ENCODE data around the gene ZNF292.
"Not testable (repeated sequence)": the region's sequence is repeated elsewhere in the genome, so short reads cannot be mapped to it uniquely, and the experiment has no call there.

The ZNF292 gene

DNA sequence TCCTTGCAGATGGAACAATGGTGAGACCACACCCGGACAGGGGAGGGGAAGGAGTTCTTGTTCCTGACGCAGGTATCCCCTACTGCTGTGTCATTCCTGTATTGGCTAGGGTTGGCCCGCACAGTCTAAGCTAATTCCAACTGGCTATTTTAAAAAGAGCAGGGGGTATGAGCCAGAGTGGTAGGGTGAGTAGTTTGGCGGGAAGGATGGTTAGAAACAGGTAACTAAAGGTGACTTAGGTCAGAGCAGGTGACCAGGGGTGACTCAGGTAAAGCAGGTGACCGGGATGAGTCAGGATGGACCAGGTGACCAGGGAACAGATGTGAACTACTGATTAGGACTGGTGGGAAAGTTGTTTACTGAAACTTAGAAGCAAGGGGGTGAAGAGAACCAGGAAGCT, 58.0 kb downstream of the ZNF292 start:
- no peak overlapping the region for H3K27ac Mint-ChIP-seq
- H3K36me3 Mint-ChIP-seq = peaks cover 24% of the 10 kb centered on the region
- peaks cover 21% of the 10 kb centered on the region for H3K4me1 Mint-ChIP-seq
- no peak for DNase-seq
- no peaks in the 10 kb centered on the region for H3K27me3 Mint-ChIP-seq
- H3K9me3 Mint-ChIP-seq = no peaks in the 10 kb centered on the region
- CTCF ChIA-PET = interaction anchor here (0.6 kb wide), 1 partner anchor 30 kb away, joined by 3 read pairs; no protein-coding TSS in a partner anchor
- H3K4me3 Mint-ChIP-seq = no peak overlapping the region

DNA sequence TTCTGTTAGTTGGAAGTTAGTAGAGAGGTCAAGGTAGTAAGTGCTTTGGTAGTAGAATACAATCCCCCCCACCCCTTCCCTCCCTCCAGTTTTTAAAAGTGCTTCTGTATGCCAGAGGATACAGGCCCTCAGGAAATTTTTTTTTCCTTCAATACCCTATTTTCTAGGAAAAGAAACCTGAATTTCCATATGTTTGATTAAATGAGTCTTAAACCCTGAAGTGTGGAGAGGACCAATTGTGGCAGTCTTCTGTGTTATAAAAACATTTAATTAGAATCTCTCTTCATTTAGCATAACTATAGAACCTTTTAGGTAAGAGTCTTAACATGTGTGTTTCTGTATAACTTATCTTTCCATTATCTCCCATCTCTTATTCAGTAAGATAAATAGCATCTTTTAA, 59.5 kb downstream of the ZNF292 start:
- Mint-ChIP-seq H3K4me3 (no peak overlapping the region), H3K36me3 (peaks cover 26% of the 10 kb centered on the region), H3K9me3 (no peaks in the 10 kb centered on the region), H3K27ac (no peak overlapping the region), H3K4me1 (peaks cover 16% of the 10 kb centered on the region), H3K27me3 (no peaks in the 10 kb centered on the region)
- CTCF ChIA-PET = no interaction called here
- no peak for DNase-seq

DNA sequence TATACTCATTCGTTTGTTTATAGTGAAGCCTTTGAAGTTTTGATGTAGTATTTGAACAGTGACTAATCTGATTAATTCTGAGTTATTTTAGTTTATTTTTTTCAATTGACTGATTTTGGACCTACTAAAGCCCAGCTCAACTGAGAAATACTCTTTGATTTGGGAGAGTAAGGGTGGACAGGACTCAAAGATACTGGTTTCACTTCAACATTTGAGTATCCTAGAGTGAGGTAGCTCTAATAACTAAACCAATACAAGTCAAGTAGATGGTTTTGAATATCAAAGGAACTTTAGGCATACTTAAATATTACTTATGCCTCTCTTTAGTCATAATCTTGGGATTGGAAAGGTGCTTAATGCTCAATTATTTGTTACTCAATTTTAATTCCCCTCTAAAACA, 65.6 kb downstream of the ZNF292 start:
- Mint-ChIP-seq H3K9me3 (no peaks in the 10 kb centered on the region), H3K36me3 (peaks cover 58% of the 10 kb centered on the region), H3K27ac (peak overlapping the region; percentile 42), H3K27me3 (no peaks in the 10 kb centered on the region), H3K4me1 (no peaks in the 10 kb centered on the region), H3K4me3 (no peak overlapping the region)
- DNase-seq = no peak
- CTCF ChIA-PET = interaction anchor here (0.6 kb wide), 1 partner anchor 13 kb away, joined by 3 read pairs; no protein-coding TSS in a partner anchor

DNA sequence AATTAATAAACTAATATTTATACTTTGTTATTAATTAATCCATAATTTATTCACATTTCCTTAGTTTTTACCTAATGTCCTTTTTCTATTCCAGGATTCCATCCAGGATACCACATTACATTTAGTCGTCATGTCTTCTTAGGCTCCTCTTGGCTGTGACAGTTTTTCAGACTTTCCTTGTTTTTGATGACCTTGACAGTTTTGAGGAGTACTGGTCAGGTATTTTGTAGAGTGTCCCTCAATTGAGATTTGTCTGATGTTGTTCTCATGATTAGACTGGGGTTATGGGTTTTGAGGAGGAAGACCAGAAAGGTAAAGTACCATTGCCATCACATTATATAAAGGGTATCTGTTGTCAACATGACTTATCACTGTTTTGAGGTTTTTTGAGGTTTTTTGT, 67.3 kb downstream of the ZNF292 start:
- no peaks in the 10 kb centered on the region for H3K9me3 Mint-ChIP-seq
- no peak overlapping the region for H3K4me3 Mint-ChIP-seq
- H3K36me3 Mint-ChIP-seq = peaks cover 59% of the 10 kb centered on the region
- no peak for DNase-seq
- H3K4me1 Mint-ChIP-seq = no peaks in the 10 kb centered on the region
- H3K27me3 Mint-ChIP-seq = no peaks in the 10 kb centered on the region
- CTCF ChIA-PET = no interaction called here
- H3K27ac Mint-ChIP-seq = no peak overlapping the region

DNA sequence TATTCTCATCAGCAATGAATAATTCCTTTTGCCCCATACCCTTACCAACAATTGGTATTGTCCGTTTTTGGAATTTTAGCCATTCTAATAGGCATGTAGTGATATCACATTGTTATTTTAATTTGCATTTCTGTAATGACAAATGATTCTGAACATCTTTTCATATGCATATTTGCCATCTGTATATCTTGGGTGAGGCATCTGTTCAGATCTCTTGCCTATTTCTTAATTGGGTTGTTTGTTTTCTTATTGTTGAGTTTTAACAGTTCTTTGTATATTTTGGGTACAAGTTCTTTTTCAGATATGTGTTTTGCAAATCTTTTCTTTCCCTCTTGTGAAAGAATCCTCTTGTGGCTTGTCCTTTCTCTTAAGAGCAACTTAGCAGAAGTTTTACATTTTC, 69.6 kb downstream of the ZNF292 start:
- Mint-ChIP-seq H3K4me1 (no peaks in the 10 kb centered on the region), H3K27ac (no peak overlapping the region), H3K36me3 (peaks cover 63% of the 10 kb centered on the region), H3K4me3 (no peak overlapping the region), H3K9me3 (no peaks in the 10 kb centered on the region), H3K27me3 (no peaks in the 10 kb centered on the region)
- CTCF ChIA-PET = interaction anchor here (0.6 kb wide), 1 partner anchor 1405 kb away, joined by 3 read pairs; no protein-coding TSS in a partner anchor
- DNase-seq = no peak

DNA sequence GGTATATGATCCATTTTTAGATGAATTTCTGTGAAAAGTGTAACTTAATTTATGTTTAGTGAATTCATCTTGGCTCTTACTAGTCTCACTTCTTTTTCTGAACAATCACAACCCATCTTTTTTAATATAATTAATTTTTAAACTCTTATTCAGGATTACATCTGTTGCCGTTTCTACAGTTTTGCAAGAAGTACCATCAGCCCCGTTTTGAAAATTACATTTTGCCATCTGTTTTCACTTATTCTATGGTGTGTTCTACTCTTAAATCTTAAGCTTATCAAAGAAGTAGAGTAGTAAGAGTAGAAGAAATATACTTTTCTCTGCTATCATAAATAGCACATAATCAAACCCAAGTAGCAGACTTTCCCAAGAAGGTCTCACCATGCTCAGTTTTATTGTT, 70.1 kb downstream of the ZNF292 start:
- CTCF ChIA-PET = no interaction called here
- H3K27me3 Mint-ChIP-seq = no peaks in the 10 kb centered on the region
- no peaks in the 10 kb centered on the region for H3K4me1 Mint-ChIP-seq
- no peaks in the 10 kb centered on the region for H3K9me3 Mint-ChIP-seq
- H3K36me3 Mint-ChIP-seq = peaks cover 62% of the 10 kb centered on the region
- H3K27ac Mint-ChIP-seq = no peak overlapping the region
- no peak for DNase-seq
- no peak overlapping the region for H3K4me3 Mint-ChIP-seq

DNA sequence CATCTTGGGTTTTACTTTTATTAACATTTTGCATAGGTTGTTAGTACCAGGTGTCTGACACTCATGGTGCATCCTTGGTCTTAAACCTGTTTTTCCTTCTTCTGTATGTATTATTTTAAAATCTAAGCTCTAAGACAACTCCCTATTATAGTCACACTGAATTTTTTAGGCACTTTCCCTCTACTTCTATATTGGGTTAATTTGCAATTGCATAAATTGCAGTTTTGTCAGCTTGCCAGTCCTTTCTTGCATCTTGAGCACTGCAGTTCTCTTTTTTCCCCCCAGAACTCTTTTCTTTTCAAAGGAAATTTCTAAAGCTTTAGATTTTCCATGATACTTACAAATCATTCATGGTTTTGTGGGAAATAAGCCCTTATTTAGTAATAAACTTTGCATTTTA, 70.6 kb downstream of the ZNF292 start:
- Mint-ChIP-seq H3K9me3 (no peaks in the 10 kb centered on the region), H3K27me3 (no peaks in the 10 kb centered on the region), H3K36me3 (peaks cover 57% of the 10 kb centered on the region), H3K27ac (no peak overlapping the region), H3K4me3 (no peak overlapping the region), H3K4me1 (no peaks in the 10 kb centered on the region)
- CTCF ChIA-PET = no interaction called here
- DNase-seq = no peak

DNA sequence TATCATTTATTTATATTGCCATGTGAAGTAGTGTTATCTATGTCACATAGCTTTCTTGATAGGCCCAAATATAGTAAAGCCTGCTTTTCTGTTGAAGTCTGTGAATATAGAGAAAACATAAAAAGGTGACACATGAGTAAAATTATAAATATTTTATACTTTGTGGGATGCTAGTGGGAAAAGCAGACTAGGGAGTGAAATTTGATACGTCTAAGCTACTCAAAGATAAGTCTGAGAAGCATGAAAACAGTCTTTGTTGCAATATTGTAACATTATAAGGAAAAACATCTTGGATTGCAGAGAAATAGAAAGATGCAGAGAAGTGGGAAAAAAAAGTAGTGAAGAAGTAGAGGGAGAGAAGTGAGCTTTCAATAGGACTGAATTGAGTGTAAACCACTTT, 75.4 kb downstream of the ZNF292 start:
- Mint-ChIP-seq H3K9me3 (no peaks in the 10 kb centered on the region), H3K27me3 (no peaks in the 10 kb centered on the region), H3K4me1 (no peaks in the 10 kb centered on the region), H3K27ac (no peak overlapping the region), H3K4me3 (no peak overlapping the region), H3K36me3 (peaks cover 25% of the 10 kb centered on the region)
- CTCF ChIA-PET = interaction anchor here (0.6 to 0.7 kb wide), 2 partner anchors 11 to 12 kb away, joined by 3 read pairs; no protein-coding TSS in a partner anchor
- no peak for DNase-seq

DNA sequence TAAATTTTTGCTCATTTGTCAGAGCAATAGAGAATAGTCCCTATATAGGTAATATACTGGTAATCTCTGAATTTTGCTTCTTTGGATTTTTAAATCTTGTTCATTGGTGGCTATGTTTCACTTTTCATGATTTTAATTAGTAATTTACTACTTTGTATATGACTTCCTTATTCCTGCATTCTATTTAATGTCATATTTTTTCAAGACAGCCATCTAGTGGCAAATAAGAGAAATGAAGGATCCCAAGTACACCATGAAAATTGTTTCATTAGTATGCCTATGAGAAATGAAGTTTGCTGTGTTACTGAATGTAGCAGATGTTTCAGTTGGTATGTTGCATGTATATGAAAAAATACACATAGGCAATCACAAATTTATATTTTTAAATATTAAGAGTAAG, 82.4 kb downstream of the ZNF292 start:
- Mint-ChIP-seq H3K27ac (no peak overlapping the region), H3K4me3 (no peak overlapping the region), H3K27me3 (no peaks in the 10 kb centered on the region), H3K4me1 (no peaks in the 10 kb centered on the region), H3K36me3 (peaks cover 26% of the 10 kb centered on the region), H3K9me3 (no peaks in the 10 kb centered on the region)
- DNase-seq = no peak
- CTCF ChIA-PET = interaction anchor here (0.7 to 1.7 kb wide), 3 partner anchors 9 to 84 kb away, joined by 3 read pairs; no protein-coding TSS in a partner anchor

DNA sequence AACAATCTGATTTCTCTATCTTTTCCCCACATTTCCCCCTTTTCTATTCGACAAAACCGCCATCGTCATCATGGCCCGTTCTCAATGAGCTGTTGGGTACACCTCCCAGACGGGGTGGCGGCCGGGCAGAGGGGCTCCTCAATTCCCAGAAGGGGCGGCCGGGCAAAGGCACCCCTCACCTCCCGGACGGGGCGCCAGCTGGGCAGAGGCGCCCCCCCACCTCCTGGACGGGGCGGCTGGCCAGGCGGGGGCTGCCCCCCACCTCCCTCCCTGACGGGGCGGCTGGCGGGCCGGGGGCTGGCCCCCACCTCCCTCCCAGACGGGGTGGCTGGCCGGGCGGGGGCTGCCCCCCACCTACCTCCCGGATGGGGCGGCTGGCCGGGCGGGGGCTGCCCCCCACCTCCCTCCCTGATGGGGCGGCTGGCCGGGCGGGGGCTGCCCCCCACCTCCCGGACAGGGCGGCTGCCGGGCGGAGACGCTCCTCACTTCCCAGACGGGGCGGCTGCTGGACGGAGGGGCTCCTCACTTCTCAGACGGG, 83.8 kb downstream of the ZNF292 start:
- CTCF ChIA-PET, H3K9me3 Mint-ChIP-seq, H3K27ac Mint-ChIP-seq, DNase-seq, H3K4me3 Mint-ChIP-seq, H3K27me3 Mint-ChIP-seq, H3K4me1 Mint-ChIP-seq: not testable (repeated sequence)
- peaks cover 25% of the 10 kb centered on the region for H3K36me3 Mint-ChIP-seq

DNA sequence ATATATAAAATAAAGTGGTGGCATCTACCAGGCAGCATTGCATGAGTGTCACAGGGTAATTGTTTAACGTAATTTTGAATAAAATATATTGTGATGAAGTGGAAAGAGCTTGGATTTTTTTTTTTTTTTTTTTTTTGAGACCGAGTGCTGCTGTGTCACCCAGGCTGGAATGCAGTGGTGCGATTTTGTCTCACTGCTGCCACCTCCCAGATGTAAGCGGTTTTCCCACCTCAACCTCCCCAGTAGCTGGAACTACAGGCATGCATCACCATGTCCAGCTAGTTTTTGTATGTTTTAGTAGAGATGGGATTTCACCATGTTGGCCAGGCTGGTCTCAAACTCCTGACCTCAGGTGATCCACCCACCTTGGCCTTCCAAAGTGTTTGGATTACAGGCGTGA, 85.9 kb downstream of the ZNF292 start:
- DNase-seq = no peak
- H3K4me1 Mint-ChIP-seq = no peaks in the 10 kb centered on the region
- H3K27ac Mint-ChIP-seq = no peak overlapping the region
- H3K4me3 Mint-ChIP-seq = no peak overlapping the region
- CTCF ChIA-PET = no interaction called here
- no peaks in the 10 kb centered on the region for H3K9me3 Mint-ChIP-seq
- H3K36me3 Mint-ChIP-seq = peaks cover 30% of the 10 kb centered on the region
- no peaks in the 10 kb centered on the region for H3K27me3 Mint-ChIP-seq

DNA sequence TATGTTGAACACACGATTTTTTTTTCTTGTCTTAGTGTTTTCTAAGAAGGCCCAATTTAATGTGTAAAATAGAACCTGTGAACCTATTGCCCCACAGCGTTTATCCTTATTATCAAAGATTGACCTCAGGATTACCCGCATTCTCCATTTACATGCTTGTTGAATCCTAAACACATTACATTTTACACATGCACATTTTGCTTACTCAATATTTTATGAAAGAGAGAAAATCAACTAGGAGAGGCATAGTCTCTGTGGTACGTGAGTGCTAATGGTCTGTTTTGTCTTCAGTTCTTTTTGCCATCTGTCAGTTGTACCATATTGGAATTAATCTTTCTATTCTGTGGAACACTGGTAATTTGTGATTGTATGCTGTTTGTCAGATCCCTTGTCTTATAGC, 86.9 kb downstream of the ZNF292 start:
- DNase-seq = no peak
- Mint-ChIP-seq H3K27me3 (no peaks in the 10 kb centered on the region), H3K4me3 (no peak overlapping the region), H3K9me3 (no peaks in the 10 kb centered on the region), H3K36me3 (peaks cover 38% of the 10 kb centered on the region), H3K4me1 (no peaks in the 10 kb centered on the region), H3K27ac (no peak overlapping the region)
- CTCF ChIA-PET = no interaction called here

DNA sequence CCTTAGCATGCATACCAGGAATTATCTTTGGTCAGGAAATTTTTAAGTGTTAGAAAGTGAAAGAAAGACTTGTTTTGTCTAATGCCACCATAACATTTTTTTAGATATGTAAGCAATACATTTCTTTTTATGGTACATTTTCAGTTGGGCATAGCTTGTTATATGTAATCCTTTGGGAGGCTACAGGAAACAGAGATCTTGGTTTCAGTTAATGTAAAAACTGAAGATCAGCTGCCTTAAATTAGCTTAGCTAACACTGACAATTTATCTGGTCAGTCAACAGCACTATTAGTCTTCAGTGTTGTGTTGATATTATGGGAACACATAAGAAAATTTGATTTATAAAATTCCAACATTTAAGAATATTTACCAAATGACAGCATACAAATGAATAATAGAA, 88.4 kb downstream of the ZNF292 start:
- Mint-ChIP-seq H3K36me3 (peaks cover 41% of the 10 kb centered on the region), H3K27me3 (no peaks in the 10 kb centered on the region), H3K9me3 (no peaks in the 10 kb centered on the region), H3K4me1 (no peaks in the 10 kb centered on the region), H3K27ac (no peak overlapping the region), H3K4me3 (no peak overlapping the region)
- DNase-seq = no peak
- CTCF ChIA-PET = no interaction called here

DNA sequence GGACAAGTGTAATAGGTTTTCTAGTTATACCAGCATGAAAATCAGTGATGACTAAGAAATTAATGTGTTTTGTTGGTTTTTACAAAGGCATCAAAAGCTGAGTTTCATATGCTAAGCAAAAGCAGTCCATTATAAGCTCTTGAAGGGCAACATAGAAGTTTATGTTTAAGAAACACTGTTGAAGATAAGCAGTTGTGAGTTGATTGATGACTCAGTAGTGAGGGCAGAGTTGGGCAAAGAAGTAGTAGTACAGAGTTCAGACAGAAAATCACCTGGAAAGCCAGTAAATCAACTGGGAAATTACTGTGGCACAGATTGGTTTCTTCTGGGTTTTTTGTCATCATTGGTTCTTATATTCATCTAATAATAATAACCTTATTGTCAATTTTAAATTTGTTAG, 89.0 kb downstream of the ZNF292 start:
- Mint-ChIP-seq H3K27ac (no peak overlapping the region), H3K36me3 (peaks cover 46% of the 10 kb centered on the region), H3K4me3 (no peak overlapping the region), H3K9me3 (no peaks in the 10 kb centered on the region), H3K27me3 (no peaks in the 10 kb centered on the region), H3K4me1 (no peaks in the 10 kb centered on the region)
- CTCF ChIA-PET = no interaction called here
- no peak for DNase-seq

DNA sequence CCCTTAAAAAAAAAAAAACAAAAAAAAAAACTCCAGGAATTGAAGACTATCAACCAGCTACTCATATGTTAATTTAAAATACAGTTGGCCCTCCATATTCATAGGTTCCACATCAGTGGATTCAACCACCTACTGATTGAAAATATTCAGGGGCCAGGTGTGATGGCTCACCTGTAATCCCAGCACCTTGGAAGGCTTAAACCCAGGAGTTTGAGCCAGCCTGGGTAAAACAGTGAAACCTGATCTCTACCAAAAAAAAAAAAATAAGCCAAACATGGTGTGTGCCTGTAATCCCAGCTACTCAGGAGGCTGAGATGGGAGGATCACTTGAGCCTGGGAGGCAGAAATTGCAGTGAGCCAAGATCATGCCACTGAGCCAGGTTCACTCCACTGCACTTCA, 94.7 kb downstream of the ZNF292 start:
- Mint-ChIP-seq H3K27ac (no peak overlapping the region), H3K4me3 (no peak overlapping the region)
- CTCF ChIA-PET = no interaction called here

DNA sequence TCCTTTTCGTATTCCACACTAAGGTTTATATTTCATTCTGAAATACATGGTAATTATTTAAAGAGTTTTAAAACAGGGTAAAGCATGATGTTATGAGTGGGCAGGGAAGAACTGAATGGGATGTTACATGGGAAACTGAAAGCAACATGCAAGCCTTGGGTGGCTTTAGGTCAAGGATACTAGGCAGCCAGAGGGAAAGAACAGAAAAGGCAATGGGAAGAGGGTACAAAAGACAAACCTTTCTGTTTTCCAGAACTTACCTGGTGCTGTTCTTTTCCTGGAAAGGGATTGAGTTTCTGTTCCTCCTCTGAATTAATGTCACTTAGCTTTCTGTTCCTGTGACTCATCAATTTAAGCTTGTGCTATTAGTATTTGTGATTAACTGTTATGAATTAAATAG, 95.9 kb downstream of the ZNF292 start:
- no peak for DNase-seq
- Mint-ChIP-seq H3K4me1 (no peaks in the 10 kb centered on the region), H3K4me3 (no peak overlapping the region), H3K27ac (peak overlapping the region; percentile 4), H3K27me3 (no peaks in the 10 kb centered on the region), H3K9me3 (no peaks in the 10 kb centered on the region), H3K36me3 (peaks cover 74% of the 10 kb centered on the region)
- CTCF ChIA-PET = no interaction called here

More for the DNA sequence above, 94.7 kb downstream of the ZNF292 start:
- Mint-ChIP-seq H3K4me1 (no peaks in the 10 kb centered on the region), H3K9me3 (no peaks in the 10 kb centered on the region), H3K36me3 (peaks cover 63% of the 10 kb centered on the region), H3K27me3 (no peaks in the 10 kb centered on the region)
- no peak for DNase-seq

Data from activated naive CD4-positive, alpha-beta T cell treated with anti-CD3 and anti-CD28 coated beads, Interleukin-2, amount 10 ng/mL, durations not matched to agents 7 days and 5 days (primary cell).